ENCODE results near the gene RAB5IF.
"Not testable (repeated sequence)": the region's sequence is repeated elsewhere in the genome, so short reads cannot be mapped to it uniquely, and the experiment has no call there.

Gene RAB5IF

DNA sequence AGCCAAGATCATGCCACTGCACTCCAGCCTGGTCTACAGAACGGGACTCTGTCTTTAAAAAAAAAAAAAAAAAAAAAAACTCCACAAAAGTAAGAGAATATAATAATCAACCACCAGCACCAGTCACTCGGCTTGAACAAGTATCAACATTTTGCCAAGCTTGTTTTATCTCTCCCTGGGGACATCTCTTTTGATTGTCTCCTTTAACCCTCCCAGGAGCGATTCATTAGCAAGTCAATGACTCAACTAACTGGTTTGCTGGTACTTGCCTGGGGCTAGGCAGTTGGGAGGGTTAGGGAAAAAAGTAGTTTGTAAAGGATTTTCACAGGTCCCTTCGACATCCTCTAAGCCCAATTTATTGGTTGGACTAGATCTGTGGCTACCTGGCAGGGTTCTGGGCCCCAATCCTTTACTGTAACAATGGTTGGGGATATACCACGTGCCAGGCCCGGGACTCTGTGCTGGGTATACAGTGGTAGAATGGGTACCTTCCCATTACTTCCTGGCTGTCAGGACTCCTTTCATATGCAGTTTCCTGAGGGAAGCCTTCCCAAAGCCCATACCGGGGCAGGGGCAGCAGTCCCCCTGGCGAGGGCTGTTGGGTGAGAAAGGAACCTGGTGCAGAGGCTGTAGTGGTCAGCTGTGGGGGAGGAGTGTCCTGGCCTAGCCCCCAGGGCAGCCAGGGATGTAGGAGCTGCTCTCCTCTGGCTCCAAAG is 20.0 kb upstream of the RAB5IF start:
- no peak for DNase-seq (ENCODE audit: low read depth)

GRCh38 chr20:36587388-36588070 is 18.1 kb upstream of the RAB5IF start:
- no peak for DNase-seq (ENCODE audit: low read depth)

DNA sequence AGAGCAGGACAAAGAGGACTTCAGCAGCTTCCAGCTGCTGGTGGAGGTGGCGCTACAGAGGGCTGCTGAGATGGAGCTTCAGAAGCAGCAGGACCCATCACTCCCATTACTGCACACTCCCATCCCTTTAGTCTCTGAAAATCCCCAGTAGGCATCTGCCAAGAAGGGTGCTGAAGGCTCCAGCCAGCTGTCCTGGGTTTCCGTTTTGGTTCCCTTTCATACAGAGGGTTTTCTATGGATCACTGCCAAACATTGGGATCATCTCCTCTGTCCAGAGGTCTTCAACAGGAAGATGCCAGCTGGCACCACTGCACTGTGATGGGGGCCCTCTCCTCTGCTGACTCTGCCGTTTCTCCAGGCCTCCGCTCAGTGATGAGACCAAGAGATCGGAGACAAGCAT is 14.3 kb upstream of the RAB5IF start:
- DNase-seq (ENCODE audit: low read depth) = no peak

DNA sequence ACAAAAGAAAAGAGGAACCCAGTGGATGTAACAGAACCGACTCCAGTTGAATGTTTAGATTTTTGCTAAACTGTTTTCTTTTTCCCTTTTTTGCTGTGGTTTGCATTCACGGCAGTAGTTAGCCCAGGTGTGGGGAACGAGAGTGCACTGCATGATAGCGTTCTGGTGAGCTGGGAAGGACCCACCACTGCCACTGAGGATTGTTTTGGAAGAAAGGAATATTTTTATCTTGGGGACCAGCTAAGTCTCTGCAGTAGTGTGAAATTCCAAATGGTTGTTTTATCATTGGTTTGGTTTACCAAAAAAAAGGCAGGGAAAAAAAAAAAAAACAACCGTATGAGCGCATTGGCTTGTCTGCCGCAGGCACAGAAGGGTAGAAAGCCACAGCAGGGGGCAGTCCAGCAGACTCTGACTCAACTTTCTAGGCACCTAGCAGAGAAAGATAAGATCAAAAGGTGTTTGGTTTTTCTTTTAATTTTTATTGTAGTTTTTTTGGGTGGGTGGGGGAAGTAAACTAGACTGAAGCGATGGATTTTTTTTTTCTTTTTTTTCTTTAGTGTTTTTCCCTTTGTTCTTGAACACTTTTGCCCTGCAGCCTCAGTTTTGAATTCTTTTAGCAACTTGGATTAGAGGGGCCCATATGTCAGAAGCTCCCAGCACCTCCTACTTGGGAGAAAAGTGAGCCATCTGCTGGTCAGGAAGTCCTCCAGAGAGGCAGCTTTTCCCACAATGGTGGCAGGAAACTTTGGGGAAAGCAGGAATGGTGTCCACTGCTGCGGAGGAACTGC is 13.5 kb upstream of the RAB5IF start:
- no peak for DNase-seq (ENCODE audit: low read depth)

DNA sequence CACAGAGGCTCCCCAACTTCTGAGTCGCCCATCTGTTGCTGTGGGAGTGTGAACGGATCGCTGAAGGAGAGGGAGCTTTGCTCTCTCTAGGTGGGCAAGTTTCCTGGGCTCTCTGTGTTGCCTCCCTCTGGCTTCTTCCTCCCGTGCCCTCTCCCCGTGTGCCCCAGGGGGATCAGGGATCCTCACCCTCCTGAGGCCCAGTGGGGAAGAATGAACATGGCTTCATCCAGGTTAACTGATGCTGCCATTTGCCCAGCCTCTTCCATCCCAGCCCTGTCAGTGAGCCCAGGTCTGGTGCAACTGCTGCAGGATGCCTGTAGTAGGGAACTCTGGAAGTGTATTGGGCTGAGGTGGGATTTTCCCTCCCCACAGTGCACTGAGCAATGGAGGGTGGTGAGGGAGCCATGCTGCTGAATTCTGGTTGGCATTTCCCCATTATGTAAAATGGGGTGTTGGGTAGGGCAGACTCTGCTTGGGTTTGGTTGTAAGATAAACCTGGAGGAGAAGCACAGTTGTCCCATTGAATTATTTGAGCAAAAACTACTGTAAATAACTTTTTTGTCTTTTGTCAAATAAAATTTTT is 12.1 kb upstream of the RAB5IF start:
- DNase-seq (ENCODE audit: low read depth) = no peak

DNA sequence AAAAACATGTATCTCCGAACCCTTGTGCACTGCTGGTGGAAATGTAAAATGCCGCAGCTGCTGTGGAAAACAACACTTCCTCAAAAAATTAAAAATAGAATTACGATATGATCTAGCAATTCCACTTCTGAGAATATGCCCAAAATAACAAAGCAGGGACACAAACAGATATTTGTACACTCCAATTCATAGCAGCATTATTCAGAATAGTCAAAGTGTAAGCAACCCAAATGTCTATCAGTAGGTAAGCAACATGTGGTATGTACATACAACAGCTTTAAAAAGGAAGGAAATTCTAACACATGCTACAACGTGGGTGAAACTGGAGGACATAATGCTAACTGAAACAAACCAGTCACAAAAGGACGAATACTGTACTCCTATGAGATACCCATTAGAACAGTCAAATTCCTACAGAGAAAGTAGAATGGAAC is 5.7 kb upstream of the RAB5IF start:
- no peak for DNase-seq (ENCODE audit: low read depth)

DNA sequence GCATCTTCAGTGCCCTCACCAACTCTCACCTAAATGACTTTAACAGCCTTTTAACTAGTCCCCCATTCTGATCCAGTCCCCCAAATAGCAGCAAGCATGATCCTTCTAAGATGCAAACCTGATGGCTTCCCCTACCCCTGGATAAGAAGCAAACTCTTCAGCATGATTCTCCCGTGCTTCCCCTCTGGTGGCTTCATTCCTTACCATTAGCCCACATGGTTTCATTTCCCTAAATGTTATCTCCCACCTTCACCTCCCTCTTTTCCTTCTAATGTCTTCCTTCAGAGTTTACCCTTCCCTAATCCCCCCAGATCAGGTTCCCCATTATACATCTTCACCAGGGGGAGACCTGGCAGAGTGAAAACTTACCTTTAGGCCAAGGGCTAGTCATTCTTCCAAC is 4.0 kb upstream of the RAB5IF start:
- no peak for DNase-seq (ENCODE audit: low read depth)

DNA sequence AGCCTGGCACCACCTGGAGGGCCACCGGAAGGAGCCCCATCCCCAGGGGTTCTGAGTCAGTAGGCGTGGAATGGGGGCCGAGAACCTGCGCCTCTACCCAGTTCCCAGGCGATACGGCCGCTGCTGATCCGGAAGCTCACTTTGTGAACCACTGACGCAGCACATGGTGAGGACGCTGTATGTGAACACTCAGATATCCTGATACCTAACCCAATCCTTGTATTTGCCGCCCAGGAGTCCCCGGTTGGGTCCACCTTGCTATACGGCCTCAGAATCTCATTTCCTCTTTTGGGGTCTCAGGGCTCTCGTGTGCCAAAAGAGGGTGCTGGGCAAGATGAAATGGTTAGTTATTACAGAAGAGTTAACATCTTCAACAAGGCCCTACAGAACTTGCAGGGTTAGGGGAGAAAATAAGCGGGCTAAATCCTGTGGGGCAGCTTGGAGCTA is 604 bp upstream of the RAB5IF start:
- no peak for DNase-seq (ENCODE audit: low read depth)

- no peak for DNase-seq (ENCODE audit: low read depth)
Measured at GRCh38 chr20:36606158-36607066, 833 bp downstream of the RAB5IF start.

- no peak for DNase-seq (ENCODE audit: low read depth)
Measured at GRCh38 chr20:36607586-36608387, 2.2 kb downstream of the RAB5IF start.

DNA sequence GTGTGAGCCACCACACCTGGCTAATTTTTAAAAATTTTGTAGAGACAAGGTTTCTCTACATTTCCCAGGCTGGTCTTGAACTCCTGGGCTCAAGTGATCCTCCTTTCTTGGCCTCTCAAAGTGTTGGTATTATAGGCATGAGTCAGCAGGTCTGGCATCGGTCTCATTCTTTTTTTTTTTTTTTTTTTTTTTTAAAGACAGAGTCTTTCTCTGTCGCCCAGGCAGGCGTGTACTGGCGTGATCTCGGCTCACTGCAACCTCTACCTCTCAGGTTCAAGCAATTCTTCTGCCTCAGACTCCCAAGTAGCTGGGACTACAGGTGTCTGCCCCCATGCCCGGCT is 2.8 kb downstream of the RAB5IF start:
- DNase-seq (ENCODE audit: low read depth) = not testable (repeated sequence)

DNA sequence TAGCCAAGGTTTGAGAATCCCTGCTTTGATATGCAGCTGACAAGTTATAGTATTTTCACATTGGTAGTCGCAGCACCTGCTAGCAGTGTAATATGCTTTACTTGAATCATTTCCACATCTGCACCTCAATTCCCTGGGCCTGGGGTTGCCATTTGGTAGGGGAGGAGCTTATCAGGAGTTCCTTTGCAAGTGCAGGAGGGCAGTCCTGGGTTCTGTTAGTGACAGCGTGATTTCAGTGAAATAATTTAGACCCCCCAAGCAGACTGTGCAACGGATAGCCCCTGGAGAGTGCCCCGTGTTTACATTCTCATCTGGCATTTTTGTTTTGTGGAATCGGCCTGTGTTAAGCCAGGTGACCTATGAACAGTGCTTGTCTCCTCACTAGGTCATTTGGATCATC is 6.0 kb downstream of the RAB5IF start:
- DNase-seq (ENCODE audit: low read depth) = no peak

DNA sequence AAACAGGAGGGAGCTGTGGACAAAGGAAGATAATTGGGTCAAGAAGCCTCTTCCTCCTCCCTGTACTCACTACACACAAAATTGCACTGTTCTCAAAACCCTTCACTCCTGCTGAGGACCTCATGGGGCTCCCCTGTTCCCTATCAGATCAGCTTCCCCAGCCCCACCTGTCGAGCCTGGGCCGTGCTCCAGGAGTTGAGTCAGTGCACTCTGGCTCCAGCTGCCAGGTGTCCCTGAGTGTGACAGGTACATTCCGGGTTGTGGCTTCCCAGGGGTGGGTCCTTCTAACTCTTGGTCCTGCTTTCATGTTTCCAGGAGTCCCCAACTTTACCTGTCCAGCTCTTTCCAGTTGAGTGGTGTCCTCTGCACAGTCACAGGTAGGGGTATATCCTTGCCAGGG is 8.4 kb downstream of the RAB5IF start:
- no peak for DNase-seq (ENCODE audit: low read depth)

GRCh38 chr20:36614781-36615557 is 9.4 kb downstream of the RAB5IF start:
- no peak for DNase-seq (ENCODE audit: low read depth)

DNA sequence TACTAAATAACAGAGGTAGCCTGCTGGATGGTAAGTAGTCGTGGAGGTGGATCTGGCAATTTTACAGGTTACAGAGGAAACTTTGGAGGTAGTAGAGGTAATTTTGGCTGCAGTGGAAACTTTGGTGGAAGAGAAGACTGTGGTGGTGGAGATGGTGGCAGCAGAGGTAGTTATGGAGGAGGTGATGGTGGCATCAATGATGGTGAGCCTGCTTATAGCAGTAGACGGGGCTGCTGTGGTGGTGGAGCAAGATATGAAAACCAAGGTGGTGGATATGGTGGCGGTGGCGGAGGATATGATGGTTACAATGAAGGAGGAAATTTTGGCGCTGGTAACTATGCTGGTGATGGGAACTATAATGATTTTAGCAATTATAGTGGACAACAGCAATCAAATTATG is 15.3 kb downstream of the RAB5IF start:
- DNase-seq (ENCODE audit: low read depth) = no peak

DNA sequence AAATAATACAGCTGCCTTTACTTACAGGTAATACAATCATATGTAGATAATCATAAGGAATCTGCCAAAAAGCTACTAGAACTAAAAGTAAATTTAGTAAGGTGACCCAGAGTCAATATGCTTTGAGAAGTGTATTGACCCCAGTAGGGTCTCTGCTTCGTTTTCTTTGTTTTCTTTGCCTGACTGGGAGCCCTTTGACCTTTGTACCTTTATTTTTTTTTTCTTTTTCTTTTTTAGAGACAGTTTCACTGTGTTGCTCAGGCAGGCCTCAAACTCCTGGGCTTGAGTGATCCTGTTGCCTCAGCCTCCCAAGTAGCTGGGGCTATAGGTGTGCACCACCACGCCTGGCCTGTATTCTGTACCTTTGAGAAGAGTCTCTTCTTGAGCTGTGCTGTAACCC is 17.9 kb downstream of the RAB5IF start:
- no peak for DNase-seq (ENCODE audit: low read depth)

GRCh38 chr20:36624068-36624943 is 18.7 kb downstream of the RAB5IF start:
- no peak for DNase-seq (ENCODE audit: low read depth)

DNA sequence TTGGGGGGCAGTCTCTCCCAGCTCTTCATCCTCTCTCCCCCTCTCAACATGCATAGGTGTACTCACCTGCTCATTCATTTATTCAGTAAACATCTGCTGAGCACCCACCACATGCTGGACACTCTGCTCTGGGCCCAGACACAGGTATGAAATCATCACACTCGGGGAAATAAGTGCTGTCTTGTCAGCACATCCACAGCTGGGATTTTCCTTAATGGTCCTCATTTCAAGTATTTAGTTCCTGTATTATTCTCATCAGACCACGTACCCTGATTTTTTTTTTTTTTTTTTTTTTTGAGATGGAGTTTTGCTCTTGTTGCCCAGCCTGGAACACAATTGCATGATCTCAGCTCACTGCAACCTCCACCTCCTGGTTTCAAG is 19.4 kb downstream of the RAB5IF start:
- no peak for DNase-seq (ENCODE audit: low read depth)

- no peak for DNase-seq (ENCODE audit: low read depth)
Measured at GRCh38 chr20:36628076-36628475, 22.5 kb downstream of the RAB5IF start.

Measured in fibroblast of the conjunctiva (primary cell).